ENCODE measurements around the gene TLR9. TPM values are rescaled to one million over a fixed set of nuclear protein-coding genes. Genes with fewer than 3 reads are reported as not detected.

The TLR9 gene
- total RNA-seq, 3 donors from 2014 or later: 0.29 TPM; not detected in 2

GRCh38 chr3:52230889-52231499, 5.5 kb upstream of the TLR9 start:
- H3K4me3 ChIP-seq: no peak overlapping the region
- H3K36me3 ChIP-seq: peaks cover 6% of the 10 kb centered on the region
- no peaks in the 10 kb centered on the region for H3K9me3 ChIP-seq
- no peaks in the 10 kb centered on the region for H3K27me3 ChIP-seq
- peaks cover 0 to under 1% of the 10 kb centered on the region in 2 donors for H3K4me1 ChIP-seq
- no peak for TF ChIP-seq POLR2AphosphoS5 (IDR thresholded peaks at IDR 0.05)
- no peak for TF ChIP-seq POLR2A (IDR thresholded peaks at IDR 0.05)
- no peak for TF ChIP-seq CTCF (IDR thresholded peaks at IDR 0.05)
- no peak for DNase-seq (ENCODE audit: low spot score in 2 of 2)
- intact Hi-C loops (cut with DNase I; ENCODE audit: low total_unique reads): loop anchor here (10.0 kb wide), 1 partner anchor 94 kb away; no protein-coding TSS in a partner anchor
- no peak overlapping the region for H3K27ac ChIP-seq

GRCh38 chr3:52230461-52230860, 5.0 kb upstream of the TLR9 start:
- Histone ChIP-seq H3K4me3 (no peak overlapping the region), H3K9me3 (no peaks in the 10 kb centered on the region), H3K27ac (no peak overlapping the region), H3K4me1 (no peaks in the 10 kb centered on the region), H3K36me3 (peaks cover 6% of the 10 kb centered on the region), H3K27me3 (no peaks in the 10 kb centered on the region)
- TF ChIP-seq POLR2AphosphoS5 (IDR thresholded peaks at IDR 0.05): no peak
- no peak for DNase-seq (ENCODE audit: low spot score in 2 of 2)
- intact Hi-C loops (cut with DNase I; ENCODE audit: low total_unique reads): loop anchor here (10.0 kb wide), 1 partner anchor 94 kb away; no protein-coding TSS in a partner anchor

GRCh38 chr3:52229656-52230055, 4.2 kb upstream of the TLR9 start:
- Histone ChIP-seq H3K9me3 (no peaks in the 10 kb centered on the region), H3K4me1 (no peaks in the 10 kb centered on the region), H3K27ac (no peak overlapping the region), H3K4me3 (no peak overlapping the region), H3K36me3 (peaks cover 6% of the 10 kb centered on the region), H3K27me3 (no peaks in the 10 kb centered on the region)
- intact Hi-C loops (cut with DNase I; ENCODE audit: low total_unique reads): loop anchor here (10.0 kb wide), 1 partner anchor 95 kb away; no protein-coding TSS in a partner anchor
- DNase-seq (ENCODE audit: low spot score in 2 of 2): no peak
- TF ChIP-seq POLR2A (IDR thresholded peaks at IDR 0.05): no peak
- TF ChIP-seq POLR2AphosphoS5 (IDR thresholded peaks at IDR 0.05): no peak
- TF ChIP-seq CTCF (IDR thresholded peaks at IDR 0.05): no peak

GRCh38 chr3:52228751-52229291, 3.4 kb upstream of the TLR9 start:
- H3K27me3 ChIP-seq: no peaks in the 10 kb centered on the region
- no peak overlapping the region for H3K27ac ChIP-seq
- DNase-seq (ENCODE audit: low spot score in 2 of 2): no peak
- no peaks in the 10 kb centered on the region for H3K4me1 ChIP-seq
- intact Hi-C loops (cut with DNase I; ENCODE audit: low total_unique reads): no loop called here
- H3K4me3 ChIP-seq: no peak overlapping the region
- TF ChIP-seq CTCF (IDR thresholded peaks at IDR 0.05) (no peak), POLR2AphosphoS5 (IDR thresholded peaks at IDR 0.05) (no peak), POLR2A (IDR thresholded peaks at IDR 0.05) (no peak)
- H3K9me3 ChIP-seq: no peaks in the 10 kb centered on the region
- peaks cover 6% of the 10 kb centered on the region for H3K36me3 ChIP-seq

GRCh38 chr3:52228266-52228665, 2.8 kb upstream of the TLR9 start:
- Histone ChIP-seq H3K4me3 (no peak overlapping the region), H3K27ac (no peak overlapping the region), H3K9me3 (no peaks in the 10 kb centered on the region), H3K27me3 (no peaks in the 10 kb centered on the region), H3K36me3 (peaks cover 6% of the 10 kb centered on the region), H3K4me1 (no peaks in the 10 kb centered on the region)
- no peak for DNase-seq (ENCODE audit: low spot score in 2 of 2)
- TF ChIP-seq CTCF (IDR thresholded peaks at IDR 0.05): no peak
- no peak for TF ChIP-seq POLR2A (IDR thresholded peaks at IDR 0.05)
- no peak for TF ChIP-seq POLR2AphosphoS5 (IDR thresholded peaks at IDR 0.05)
- intact Hi-C loops (cut with DNase I; ENCODE audit: low total_unique reads): no loop called here
